DMS79 treated with DMSO at 0.1 percent for 48 hours (cell line): ENCODE measurements around the gene FNBP1L.
"Not testable (repeated sequence)": the region's sequence is repeated elsewhere in the genome, so short reads cannot be mapped to it uniquely, and the experiment has no call there.

ENCODE experiments used
- DNase-seq: peaks from one replicate; lab custom pipeline; 2025; lab: John Stamatoyannopoulos, UW

Gene FNBP1L

GRCh38 chr1:93443454-93443853, 4.5 kb upstream of the FNBP1L start:
- peak; percentile 16 for DNase-seq

- DNase-seq = peak; percentile 92
Observed at GRCh38 chr1:93446837-93447451, 974 bp upstream of the FNBP1L start.

DNA sequence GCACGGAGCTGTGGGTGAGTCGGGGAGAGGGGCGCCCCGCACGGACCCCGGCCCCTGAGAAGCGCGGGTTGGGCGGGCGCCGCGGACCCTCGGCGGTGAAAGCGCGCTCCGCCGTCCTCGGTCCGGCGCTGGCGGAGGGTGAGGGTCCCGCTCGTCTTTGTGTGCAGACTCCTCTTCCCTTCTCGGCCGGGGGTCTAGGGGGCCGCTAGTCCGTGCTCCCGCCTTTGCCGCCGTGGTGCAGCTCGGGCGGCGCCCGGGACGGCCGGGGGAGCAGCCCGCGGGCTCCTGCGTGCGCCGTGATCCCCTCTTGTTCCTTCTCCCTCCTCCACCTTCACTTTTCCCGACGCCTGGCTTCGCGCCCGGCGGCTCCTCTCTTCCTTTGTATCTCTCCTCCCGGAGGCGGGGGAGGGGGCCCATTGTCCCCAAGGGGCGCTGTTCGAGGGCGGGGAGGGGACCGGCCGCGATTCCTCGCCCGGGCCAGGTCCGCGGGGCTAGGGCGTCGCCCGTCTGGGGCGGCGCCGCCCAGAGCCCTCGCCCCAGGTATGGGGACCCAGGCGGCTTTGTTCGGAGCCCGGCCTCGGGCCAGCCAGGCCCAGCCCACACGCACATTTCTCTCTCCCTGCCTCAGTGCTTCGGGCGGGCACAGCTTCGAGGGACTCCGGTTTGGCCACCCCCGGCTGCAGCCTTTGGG, 519 bp downstream of the FNBP1L start:
- peak; percentile 69 for DNase-seq

- peak; percentile 69 for DNase-seq
Observed at GRCh38 chr1:93448983-93449804, 1.3 kb downstream of the FNBP1L start.

GRCh38 chr1:93450321-93450720, 2.4 kb downstream of the FNBP1L start:
- no peak for DNase-seq

GRCh38 chr1:93453911-93454310, 6.0 kb downstream of the FNBP1L start:
- DNase-seq = no peak

DNA sequence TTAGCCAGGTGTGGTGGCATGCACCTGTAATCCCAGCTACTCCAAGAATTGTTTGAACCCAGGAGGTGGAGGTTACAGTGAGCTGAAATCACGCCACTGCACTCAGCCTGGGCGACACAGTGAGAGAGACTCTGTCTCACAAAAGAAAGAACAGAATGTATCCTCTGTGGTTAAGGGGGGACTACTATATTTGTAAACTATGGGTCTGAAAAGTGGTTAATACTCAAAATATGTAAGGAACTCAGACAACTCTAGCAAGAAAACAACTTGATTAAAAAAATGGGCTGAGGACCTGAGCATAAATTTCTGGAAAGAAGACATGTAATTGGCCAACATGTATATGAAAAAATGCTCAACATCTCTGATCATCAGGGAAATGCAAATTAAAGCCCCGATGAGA, 11.2 kb downstream of the FNBP1L start:
- DNase-seq = no peak

- no peak for DNase-seq
Observed at GRCh38 chr1:93461236-93461635, 13.3 kb downstream of the FNBP1L start.

- no peak for DNase-seq
Observed at GRCh38 chr1:93463960-93464359, 16.0 kb downstream of the FNBP1L start.

GRCh38 chr1:93465371-93466082, 17.6 kb downstream of the FNBP1L start:
- DNase-seq = not testable (repeated sequence)

GRCh38 chr1:93467606-93468005, 19.7 kb downstream of the FNBP1L start:
- no peak for DNase-seq

DNA sequence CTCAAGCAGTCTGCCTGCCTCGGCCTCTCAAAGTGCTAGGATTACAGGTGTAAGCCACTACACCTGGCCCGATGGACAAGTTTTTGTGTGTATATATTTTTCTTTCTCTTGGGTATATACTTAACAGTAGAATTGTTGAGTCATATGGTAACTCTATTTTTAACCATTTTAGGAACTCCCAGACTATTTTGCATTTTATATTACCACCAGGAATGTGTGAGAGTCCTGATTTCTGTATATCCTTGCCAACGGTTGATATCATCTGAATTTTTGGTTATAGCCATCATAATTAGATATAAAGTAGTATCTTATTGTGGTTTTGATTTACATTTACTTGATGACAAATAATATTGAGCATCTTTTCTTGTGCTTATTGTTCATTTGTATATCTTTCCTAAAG, 20.7 kb downstream of the FNBP1L start:
- no peak for DNase-seq

DNA sequence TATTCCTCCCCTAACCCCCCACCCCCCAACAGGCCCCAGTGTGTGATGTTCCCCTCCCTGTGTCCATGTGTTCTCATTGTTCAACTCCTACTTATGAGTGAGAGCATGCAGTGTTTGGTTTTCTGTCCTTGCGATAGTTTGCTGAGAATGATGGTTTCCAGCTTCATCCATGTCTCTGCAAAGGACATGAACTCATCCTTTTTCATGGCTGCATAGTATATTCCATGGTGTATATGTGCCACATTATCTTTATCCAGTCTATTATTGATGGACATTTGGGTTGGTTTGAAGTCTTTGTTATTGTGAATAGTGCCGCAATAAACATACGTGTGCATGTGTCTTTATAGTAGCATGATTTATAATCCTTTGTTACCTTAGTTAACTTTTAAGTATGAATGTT, 21.3 kb downstream of the FNBP1L start:
- DNase-seq = not testable (repeated sequence)

DNA sequence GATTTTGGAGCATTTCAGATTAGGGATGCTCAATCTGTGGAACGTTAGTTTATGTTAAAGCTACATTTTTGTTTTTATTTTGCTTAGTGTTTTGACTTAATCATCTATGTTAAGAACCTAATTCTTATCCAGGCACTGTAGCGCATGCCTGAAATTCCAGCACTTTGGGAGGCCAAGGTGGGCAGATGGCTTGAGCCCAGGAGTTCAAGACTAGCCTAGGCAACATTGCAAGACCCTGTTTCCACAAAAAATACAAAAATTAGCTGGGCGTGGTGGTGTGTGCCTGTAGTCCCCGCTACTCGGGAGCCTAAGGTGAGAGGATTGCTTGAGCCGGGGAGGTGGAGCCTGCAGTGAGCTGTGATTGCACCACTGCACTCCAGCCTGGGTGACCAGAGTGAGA, 23.4 kb downstream of the FNBP1L start:
- DNase-seq = no peak

- peak; percentile 8 for DNase-seq
Observed at GRCh38 chr1:93471911-93472310, 24.0 kb downstream of the FNBP1L start.

DNA sequence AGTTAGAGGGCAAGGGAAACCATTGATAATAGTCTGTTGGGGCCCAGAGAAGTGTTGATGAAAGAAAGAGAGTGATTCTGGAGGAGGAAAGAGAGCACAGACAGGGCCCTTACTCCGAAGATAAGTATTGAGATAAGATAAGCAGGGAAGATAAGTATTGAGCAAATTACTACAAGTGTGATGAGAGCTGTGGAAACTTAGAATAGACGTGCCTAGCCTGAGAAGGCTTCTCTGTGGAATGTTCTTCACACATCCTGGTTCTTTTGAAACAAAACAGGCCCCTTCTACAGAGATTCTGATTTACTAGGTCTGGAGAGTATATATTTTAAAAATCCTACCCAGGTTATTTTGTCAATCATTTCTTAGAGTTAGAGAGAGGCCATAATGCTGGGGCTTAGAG, 26.4 kb downstream of the FNBP1L start:
- no peak for DNase-seq

- DNase-seq = no peak
Observed at GRCh38 chr1:93475681-93476080, 27.8 kb downstream of the FNBP1L start.

DNA sequence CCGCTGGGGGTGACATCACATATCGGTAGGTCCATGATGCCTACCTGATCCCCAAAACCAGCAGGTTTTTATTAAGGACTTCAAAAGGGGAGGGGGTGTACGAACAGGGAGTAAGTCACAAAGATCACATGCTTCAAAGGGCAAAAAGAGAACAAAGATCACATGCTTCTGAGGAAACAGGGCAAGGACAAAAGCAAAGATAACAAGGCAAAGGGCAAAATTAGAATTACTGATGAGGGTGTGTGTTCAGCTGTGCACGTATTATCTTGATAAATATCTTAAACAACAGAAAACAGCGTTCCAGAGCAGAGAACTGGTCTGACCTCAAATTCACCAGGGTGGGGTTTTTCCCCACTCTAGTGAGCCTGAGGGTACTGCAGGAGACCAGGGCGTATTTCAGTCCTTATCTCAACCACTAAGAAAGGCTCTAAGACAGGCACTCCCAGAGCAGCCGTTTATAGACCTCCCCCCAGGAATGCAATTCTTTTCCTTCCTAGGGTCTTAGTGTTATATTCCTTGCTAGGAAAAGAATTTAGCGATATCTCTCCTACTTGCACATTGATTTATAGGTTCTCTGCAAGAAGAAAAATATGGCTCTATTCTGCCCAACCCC, 31.3 kb downstream of the FNBP1L start:
- DNase-seq = not testable (repeated sequence)

GRCh38 chr1:93481899-93482298, 34.0 kb downstream of the FNBP1L start:
- DNase-seq = not testable (repeated sequence)

GRCh38 chr1:93483200-93483599, 35.3 kb downstream of the FNBP1L start:
- no peak for DNase-seq

DNA sequence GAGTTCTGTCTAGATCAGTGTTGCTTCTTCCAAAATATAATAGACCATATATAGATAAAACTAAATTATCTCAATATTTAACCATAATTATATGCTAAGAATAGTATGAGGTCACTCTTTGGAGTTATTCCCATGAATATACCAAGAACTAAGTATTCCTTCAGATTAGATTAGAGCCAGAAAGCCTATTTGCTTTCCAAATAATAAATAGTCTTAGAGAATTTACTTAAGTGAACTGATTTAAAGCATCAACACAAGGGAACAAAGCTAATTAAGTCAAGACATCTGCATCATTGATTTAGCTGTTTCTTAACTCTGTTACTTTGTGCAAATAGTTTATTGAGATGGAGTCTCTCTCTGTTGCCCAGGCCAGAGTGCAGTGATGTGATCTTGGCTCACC, 35.7 kb downstream of the FNBP1L start:
- DNase-seq = no peak

DNA sequence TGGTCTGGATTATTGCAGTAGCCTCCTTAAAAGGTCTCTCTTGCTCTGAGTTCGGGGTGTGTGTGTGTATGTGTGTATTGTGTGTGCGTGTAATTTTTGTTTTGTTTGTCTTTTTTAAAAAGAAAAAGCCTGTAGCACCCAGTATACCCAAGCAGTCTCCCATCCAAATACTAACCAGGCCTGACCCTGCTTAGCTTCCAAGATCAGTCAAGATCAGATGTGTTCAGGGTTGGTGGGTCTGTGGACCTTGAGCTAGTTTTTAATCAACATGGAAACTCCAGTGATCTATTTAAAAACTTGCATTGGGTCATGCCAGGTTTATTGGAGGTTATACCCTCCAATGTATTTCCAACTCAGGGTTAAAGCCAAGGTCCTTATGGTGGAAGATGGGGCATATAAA, 40.3 kb downstream of the FNBP1L start:
- no peak for DNase-seq
